Mesothelial cell of epicardium (in vitro differentiated cells): ENCODE results near the gene ZC3H12A. TPM values are rescaled to one million over a fixed set of nuclear protein-coding genes. Genes with fewer than 3 reads are reported as not detected.

Experiments
- DNase-seq, 2 experiments: peaks; one replicate each; pipeline ENCODE4 v3.0.0; 2021; ENCODE audit warnings: low spot score in 2 of 2; ENCODE audit not compliant: unreplicated experiment in 2 of 2
- H3K27ac Mint-ChIP-seq: 2 replicates; pipeline ENCODE4 v1.8.0; 2021; ENCODE audit warnings: mixed read lengths
- H3K27me3 Mint-ChIP-seq: 2 replicates; pipeline ENCODE4 v1.8.0; 2021; ENCODE audit warnings: low read depth, mixed read lengths
- H3K36me3 Mint-ChIP-seq: 2 replicates; pipeline ENCODE4 v1.8.0; 2021; ENCODE audit warnings: mixed read lengths
- H3K4me1 Mint-ChIP-seq: 2 replicates; pipeline ENCODE4 v1.8.0; 2021; ENCODE audit warnings: mixed read lengths
- H3K4me3 Mint-ChIP-seq: 2 replicates; pipeline ENCODE4 v1.8.0; 2021; ENCODE audit warnings: mild to moderate bottlenecking, moderate library complexity, mixed read lengths
- H3K9me3 Mint-ChIP-seq: 2 replicates; pipeline ENCODE4 v1.8.0; 2021; ENCODE audit warnings: mixed read lengths
- total RNA-seq: library from RNA; stranded (reverse); gene quantifications from 3 replicates; pipeline ENCODE4 v1.2.1, GENCODE V29; 2021
- TF ChIP-seq, protein P1 (sequence below): fragments of 200-600 bp; sonication (generic); IDR thresholded peaks from one replicate; pipeline ENCODE4 v1.5.0; 2021; ENCODE audit warnings: antibody characterized with exemption; ENCODE audit not compliant: unreplicated experiment

ZC3H12A gene
- total RNA-seq, 1 donor from 2014 or later, result 8.9 TPM

DNA sequence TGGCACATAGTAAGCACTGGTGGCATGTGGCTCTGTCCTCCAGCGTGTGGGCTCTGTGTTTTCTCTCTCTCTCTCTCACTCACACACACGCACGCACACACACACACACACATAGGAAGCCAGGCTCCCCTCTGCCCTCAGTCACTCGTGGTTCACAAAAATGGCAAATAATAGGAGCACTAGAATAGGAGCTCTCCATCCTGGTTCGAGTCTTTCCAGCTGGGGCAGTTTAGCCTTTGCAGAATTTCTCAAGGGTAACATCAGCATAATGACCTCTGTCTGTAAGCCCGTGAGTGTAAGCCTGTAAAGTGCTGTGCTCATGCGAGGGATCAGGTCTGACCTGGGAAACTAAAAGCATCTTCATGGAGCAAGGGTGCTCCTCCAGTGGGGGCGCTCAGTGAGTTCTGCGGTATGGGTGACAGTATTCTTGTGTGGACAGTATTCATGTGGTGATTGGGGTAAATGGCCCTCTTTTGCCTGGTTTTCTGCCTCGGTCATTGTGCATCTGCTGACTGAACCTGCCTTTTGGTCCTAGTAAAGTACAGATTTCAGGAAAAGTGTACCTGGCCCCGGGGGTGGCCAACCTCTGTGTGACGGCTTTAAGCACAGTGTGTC is 842 bp upstream of the ZC3H12A start:
- peaks cover 18% of the 10 kb centered on the region for H3K27me3 Mint-ChIP-seq
- no peak overlapping the region for H3K27ac Mint-ChIP-seq
- H3K4me1 Mint-ChIP-seq, result peaks cover 49% of the 10 kb centered on the region
- TF ChIP-seq, protein P1, sequence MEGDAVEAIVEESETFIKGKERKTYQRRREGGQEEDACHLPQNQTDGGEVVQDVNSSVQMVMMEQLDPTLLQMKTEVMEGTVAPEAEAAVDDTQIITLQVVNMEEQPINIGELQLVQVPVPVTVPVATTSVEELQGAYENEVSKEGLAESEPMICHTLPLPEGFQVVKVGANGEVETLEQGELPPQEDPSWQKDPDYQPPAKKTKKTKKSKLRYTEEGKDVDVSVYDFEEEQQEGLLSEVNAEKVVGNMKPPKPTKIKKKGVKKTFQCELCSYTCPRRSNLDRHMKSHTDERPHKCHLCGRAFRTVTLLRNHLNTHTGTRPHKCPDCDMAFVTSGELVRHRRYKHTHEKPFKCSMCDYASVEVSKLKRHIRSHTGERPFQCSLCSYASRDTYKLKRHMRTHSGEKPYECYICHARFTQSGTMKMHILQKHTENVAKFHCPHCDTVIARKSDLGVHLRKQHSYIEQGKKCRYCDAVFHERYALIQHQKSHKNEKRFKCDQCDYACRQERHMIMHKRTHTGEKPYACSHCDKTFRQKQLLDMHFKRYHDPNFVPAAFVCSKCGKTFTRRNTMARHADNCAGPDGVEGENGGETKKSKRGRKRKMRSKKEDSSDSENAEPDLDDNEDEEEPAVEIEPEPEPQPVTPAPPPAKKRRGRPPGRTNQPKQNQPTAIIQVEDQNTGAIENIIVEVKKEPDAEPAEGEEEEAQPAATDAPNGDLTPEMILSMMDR, result no peak
- H3K9me3 Mint-ChIP-seq, result no peaks in the 10 kb centered on the region
- no peaks in the 10 kb centered on the region for H3K36me3 Mint-ChIP-seq
- no peak for DNase-seq
- H3K4me3 Mint-ChIP-seq, result peak overlapping the region; percentile 69

- peaks cover 56% of the 10 kb centered on the region for H3K4me1 Mint-ChIP-seq
- TF ChIP-seq, protein P1, result no peak
Observed at GRCh38 chr1:37474697-37475379, 458 bp downstream of the ZC3H12A start.

DNA sequence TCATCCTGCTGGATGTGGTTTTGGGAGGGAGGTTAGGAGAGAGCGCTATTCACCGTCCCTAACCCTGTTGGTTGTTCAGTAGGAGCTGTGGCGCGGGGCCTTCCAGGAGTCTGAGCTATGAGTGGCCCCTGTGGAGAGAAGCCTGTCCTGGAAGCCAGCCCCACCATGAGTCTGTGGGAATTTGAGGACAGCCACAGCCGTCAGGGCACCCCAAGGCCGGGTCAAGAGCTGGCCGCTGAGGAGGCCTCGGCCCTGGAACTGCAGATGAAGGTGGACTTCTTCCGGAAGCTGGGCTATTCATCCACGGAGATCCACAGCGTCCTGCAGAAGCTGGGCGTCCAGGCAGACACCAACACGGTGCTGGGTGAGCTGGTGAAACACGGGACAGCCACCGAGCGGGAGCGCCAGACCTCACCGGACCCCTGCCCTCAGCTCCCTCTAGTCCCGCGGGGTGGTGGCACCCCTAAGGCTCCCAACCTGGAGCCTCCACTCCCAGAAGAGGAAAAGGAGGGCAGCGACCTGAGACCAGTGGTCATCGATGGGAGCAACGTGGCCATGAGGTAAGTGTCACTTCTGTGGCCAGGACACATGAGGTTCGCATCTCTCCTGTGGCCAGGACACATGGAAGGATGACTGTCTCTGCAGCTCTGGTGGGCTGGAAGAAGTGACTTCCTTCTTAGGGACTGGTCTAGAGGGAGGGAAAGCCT is 1.2 kb downstream of the ZC3H12A start:
- peaks cover 18% of the 10 kb centered on the region for H3K27me3 Mint-ChIP-seq
- H3K4me3 Mint-ChIP-seq, result peak overlapping the region; percentile 72
- DNase-seq, result no peak
- no peaks in the 10 kb centered on the region for H3K9me3 Mint-ChIP-seq
- TF ChIP-seq, protein P1, result no peak
- peaks cover 56% of the 10 kb centered on the region for H3K4me1 Mint-ChIP-seq
- no peaks in the 10 kb centered on the region for H3K36me3 Mint-ChIP-seq
- peak overlapping the region; percentile 25 for H3K27ac Mint-ChIP-seq

More at GRCh38 chr1:37474697-37475379, 458 bp downstream of the ZC3H12A start:
- DNase-seq, result no peak
- H3K27ac Mint-ChIP-seq, result peak overlapping the region; percentile 25
- H3K4me3 Mint-ChIP-seq, result peak overlapping the region; percentile 72
- H3K27me3 Mint-ChIP-seq, result peaks cover 18% of the 10 kb centered on the region
- no peaks in the 10 kb centered on the region for H3K9me3 Mint-ChIP-seq
- H3K36me3 Mint-ChIP-seq, result no peaks in the 10 kb centered on the region

DNA sequence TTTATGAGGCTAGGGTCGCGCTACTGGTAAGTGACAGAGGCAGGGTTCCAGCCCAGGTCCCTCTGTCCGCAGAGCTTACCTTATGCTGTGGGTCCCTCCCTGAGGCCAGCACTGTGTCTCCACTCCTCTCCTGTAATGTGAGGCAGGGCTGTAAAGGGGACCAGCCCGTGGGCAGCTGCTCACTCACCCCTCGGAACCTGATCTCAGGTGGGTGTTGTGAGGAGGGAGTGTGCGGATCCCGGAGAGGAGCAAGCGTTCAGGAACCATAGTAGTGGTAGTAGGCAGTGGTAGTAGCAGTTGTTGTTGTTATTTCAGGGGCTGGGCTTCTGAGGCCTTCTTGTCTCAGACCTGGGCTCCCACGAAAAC is 1.7 kb downstream of the ZC3H12A start:
- H3K4me1 Mint-ChIP-seq, result peaks cover 56% of the 10 kb centered on the region
- TF ChIP-seq, protein P1, result no peak
- no peak for DNase-seq
- no peaks in the 10 kb centered on the region for H3K9me3 Mint-ChIP-seq
- peak overlapping the region; percentile 72 for H3K4me3 Mint-ChIP-seq
- no peaks in the 10 kb centered on the region for H3K36me3 Mint-ChIP-seq
- peak overlapping the region; percentile 86 for H3K27ac Mint-ChIP-seq
- peaks cover 18% of the 10 kb centered on the region for H3K27me3 Mint-ChIP-seq

DNA sequence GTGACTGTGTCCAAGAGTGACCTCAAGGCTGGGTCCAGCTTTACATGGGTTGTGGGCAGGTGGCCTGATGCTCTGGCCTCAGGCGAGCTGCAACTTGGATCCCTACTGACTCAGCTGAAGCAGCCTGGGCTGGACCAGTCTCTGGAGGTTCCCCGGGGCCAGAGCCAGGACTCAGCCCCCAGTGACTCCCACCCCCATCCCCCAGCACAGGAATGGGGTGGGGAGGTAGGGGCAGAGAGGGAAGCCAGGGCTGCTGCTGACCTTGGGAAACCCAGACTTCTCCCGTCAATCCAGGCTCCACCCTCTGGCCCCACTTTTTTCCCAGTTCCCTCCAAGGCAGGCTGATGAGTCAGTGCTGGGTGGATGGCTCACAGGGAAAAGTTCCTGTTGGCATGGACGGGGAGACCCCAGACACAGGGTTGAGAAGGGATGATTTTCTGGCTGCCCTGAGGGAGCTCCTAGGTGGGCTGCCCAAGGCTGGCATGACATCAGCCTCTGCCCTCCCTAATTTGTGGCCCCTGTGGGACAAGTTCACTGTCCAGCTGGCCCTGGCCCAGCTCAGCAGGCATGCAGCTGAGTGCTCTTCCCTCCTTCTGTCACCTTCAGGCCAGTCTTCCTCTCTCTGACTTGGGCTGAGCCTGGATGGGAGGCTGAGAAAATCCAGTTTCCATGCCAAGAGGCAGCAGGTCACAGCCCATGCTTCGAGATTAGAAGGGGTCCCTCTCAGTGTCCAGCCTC is 2.2 kb downstream of the ZC3H12A start:
- Mint-ChIP-seq H3K27ac (peak overlapping the region; percentile 88), H3K9me3 (no peaks in the 10 kb centered on the region), H3K4me3 (peak overlapping the region; percentile 72), H3K36me3 (peaks cover 4% of the 10 kb centered on the region), H3K4me1 (peaks cover 52% of the 10 kb centered on the region), H3K27me3 (peaks cover 16% of the 10 kb centered on the region)
- no peak for DNase-seq
- TF ChIP-seq, protein P1, result no peak
